ENCODE results near the gene ELL3. TPM values are rescaled to one million over a fixed set of nuclear protein-coding genes. Genes with fewer than 3 reads are reported as not detected.

Gene ELL3
- total and polyA plus RNA-seq, 10 of the 15 experiments (the other 5 are each of a cell fraction or from before 2014, with no cell fraction given), result 12.9 to 30.3 (median 20.2) TPM

DNA sequence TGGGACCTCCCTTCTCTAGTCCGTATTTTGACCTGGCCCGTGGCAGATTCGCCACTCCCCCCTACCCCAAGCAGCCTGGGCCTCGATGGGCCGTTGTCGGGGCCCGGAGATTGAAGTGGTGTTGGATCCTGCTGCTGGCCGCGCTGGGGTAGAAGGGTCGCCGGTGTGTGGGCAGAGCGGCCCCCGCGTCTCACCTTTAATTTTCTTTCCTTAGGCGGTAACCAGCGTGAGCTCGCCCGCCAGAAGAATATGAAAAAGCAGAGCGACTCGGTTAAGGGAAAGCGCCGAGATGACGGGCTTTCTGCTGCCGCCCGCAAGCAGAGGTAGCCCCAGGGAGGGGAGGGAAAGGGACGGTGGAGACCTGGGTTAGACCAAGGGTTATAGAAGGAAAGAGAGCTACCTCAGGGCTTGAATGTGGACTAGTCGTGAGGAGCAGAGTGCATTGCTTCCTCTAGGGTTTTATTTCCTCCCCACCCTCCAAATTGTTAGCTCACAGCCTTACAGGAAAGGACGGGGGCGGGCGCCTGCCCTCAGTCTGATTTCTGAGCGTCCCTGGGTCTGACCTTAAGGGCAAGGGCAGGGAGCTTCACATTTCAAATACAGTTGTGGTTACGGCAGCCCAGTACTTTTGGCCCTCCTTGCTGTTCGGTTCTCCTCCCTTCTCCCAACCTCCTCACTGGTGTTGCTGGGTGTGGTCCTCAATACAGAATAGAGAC lies 16.2 kb upstream of the ELL3 start (continued):
- TF ChIP-seq CHD4 (IDR thresholded peaks at IDR 0.05) (no peak), MXI1 (IDR thresholded peaks at IDR 0.05; ENCODE audit: low read depth, low read length) (no peak), ZNF24 (IDR thresholded peaks at IDR 0.05) (no peak), LARP7 (IDR thresholded peaks at IDR 0.05) (no peak), SMC3 (IDR thresholded peaks at IDR 0.05; ENCODE audit: borderline replicate concordance, low read length) (no peak), SIX5 (IDR thresholded peaks at IDR 0.05; ENCODE audit: low read depth, low read length, severe bottlenecking) (no peak), TAF1 (IDR thresholded peaks at IDR 0.05; ENCODE audit: borderline replicate concordance, low read depth, low read length) (0 out of 2 replicates have a peak, but pooled peaks have one; percentile 6), JUND (IDR thresholded peaks at IDR 0.05; ENCODE audit: low read depth, low read length) (no peak), STAT1 (conservative IDR thresholded peaks at IDR 0.05) (no peak), FOS (IDR thresholded peaks at IDR 0.05; ENCODE audit: borderline replicate concordance, extremely low read depth, insufficient read length) (no peak), POLR2AphosphoS2 (IDR thresholded peaks at IDR 0.05; ENCODE audit: low read depth, low read length) (no peak), SUPT20H (IDR thresholded peaks at IDR 0.05; ENCODE audit: borderline replicate concordance, control insufficient read depth, low read depth, low read length) (no peak), GATAD2B (conservative IDR thresholded peaks at IDR 0.05; ENCODE audit: low read depth) (no peak; the same call in 1 of the 2 replicates), CUX1 (IDR thresholded peaks at IDR 0.05; ENCODE audit: insufficient replicate concordance, low read depth, low read length) (no peak), RFX5 (IDR thresholded peaks at IDR 0.05; ENCODE audit: low read depth, low read length) (no peak), KLF5 (IDR thresholded peaks at IDR 0.05; ENCODE audit: partially characterized antibody) (no peak), RB1 (IDR thresholded peaks at IDR 0.05; ENCODE audit: borderline replicate concordance) (no peak)
- TF ChIP-seq, protein P1, sequence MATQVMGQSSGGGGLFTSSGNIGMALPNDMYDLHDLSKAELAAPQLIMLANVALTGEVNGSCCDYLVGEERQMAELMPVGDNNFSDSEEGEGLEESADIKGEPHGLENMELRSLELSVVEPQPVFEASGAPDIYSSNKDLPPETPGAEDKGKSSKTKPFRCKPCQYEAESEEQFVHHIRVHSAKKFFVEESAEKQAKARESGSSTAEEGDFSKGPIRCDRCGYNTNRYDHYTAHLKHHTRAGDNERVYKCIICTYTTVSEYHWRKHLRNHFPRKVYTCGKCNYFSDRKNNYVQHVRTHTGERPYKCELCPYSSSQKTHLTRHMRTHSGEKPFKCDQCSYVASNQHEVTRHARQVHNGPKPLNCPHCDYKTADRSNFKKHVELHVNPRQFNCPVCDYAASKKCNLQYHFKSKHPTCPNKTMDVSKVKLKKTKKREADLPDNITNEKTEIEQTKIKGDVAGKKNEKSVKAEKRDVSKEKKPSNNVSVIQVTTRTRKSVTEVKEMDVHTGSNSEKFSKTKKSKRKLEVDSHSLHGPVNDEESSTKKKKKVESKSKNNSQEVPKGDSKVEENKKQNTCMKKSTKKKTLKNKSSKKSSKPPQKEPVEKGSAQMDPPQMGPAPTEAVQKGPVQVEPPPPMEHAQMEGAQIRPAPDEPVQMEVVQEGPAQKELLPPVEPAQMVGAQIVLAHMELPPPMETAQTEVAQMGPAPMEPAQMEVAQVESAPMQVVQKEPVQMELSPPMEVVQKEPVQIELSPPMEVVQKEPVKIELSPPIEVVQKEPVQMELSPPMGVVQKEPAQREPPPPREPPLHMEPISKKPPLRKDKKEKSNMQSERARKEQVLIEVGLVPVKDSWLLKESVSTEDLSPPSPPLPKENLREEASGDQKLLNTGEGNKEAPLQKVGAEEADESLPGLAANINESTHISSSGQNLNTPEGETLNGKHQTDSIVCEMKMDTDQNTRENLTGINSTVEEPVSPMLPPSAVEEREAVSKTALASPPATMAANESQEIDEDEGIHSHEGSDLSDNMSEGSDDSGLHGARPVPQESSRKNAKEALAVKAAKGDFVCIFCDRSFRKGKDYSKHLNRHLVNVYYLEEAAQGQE (IDR thresholded peaks at IDR 0.05; ENCODE audit: low read depth, low read length), result no peak
- TF ChIP-seq, protein P2, sequence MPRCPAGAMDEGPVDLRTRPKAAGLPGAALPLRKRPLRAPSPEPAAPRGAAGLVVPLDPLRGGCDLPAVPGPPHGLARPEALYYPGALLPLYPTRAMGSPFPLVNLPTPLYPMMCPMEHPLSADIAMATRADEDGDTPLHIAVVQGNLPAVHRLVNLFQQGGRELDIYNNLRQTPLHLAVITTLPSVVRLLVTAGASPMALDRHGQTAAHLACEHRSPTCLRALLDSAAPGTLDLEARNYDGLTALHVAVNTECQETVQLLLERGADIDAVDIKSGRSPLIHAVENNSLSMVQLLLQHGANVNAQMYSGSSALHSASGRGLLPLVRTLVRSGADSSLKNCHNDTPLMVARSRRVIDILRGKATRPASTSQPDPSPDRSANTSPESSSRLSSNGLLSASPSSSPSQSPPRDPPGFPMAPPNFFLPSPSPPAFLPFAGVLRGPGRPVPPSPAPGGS (IDR thresholded peaks at IDR 0.05; ENCODE audit: borderline replicate concordance, insufficient read depth, low read depth, low read length, poor library complexity, severe bottlenecking), result no peak

All from GM12878 (cell line).